NCI-H226 (cell line): ENCODE data around the gene BACH2.
"Not testable (repeated sequence)": the region's sequence is repeated elsewhere in the genome, so short reads cannot be mapped to it uniquely, and the experiment has no call there.

Experiments used
- DNase-seq: peaks from one replicate; pipeline ENCODE4 v3.0.0-alpha.2; 2015

Gene BACH2

GRCh38 chr6:90055924-90056323 lies 240.7 kb downstream of the BACH2 start:
- DNase-seq: not testable (repeated sequence)

GRCh38 chr6:90054193-90054592 lies 242.4 kb downstream of the BACH2 start:
- DNase-seq: not testable (repeated sequence)

GRCh38 chr6:90053614-90054013 lies 243.0 kb downstream of the BACH2 start:
- no peak for DNase-seq

DNA sequence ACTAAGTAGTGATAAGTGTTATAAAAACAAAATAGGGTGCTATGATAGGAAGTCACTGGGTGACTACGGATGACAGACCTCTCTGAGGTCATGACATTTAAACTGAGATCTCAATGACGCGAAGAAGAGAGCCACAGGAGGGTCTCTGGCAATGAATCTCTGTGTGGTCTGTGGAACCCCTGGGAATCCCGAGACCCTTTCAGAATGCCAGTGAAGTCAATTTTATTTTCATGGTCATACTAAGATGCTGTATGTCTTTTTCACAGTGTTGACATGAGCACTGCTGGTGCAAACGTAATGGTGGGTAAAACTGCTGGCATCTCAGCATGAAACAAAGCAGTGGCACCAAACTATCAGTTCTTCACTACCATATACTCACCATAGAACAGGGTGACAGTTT lies 247.3 kb downstream of the BACH2 start:
- DNase-seq: no peak

GRCh38 chr6:90048206-90048967 lies 248.3 kb downstream of the BACH2 start:
- no peak for DNase-seq

DNA sequence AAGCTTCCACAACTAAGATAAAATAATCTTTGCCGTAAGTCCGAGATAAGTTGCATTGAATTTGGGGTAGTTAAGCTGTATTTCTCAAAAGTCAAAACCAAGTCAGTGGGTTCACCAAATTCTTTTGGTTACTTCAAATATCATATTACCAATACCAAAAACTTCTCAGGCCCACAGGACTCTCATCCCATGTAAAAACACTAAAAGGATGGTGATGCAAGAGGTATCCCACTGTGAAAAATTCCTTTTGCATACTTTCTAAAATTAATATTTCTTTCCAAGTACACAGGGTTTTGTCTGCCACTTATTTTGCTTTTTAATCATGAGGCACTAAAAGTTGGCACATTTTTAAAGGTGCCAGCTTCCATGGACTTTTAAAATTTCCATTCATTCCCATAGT lies 251.1 kb downstream of the BACH2 start:
- DNase-seq: no peak

- peak; percentile 72 for DNase-seq
Measured at GRCh38 chr6:90044833-90045381, 251.7 kb downstream of the BACH2 start.

DNA sequence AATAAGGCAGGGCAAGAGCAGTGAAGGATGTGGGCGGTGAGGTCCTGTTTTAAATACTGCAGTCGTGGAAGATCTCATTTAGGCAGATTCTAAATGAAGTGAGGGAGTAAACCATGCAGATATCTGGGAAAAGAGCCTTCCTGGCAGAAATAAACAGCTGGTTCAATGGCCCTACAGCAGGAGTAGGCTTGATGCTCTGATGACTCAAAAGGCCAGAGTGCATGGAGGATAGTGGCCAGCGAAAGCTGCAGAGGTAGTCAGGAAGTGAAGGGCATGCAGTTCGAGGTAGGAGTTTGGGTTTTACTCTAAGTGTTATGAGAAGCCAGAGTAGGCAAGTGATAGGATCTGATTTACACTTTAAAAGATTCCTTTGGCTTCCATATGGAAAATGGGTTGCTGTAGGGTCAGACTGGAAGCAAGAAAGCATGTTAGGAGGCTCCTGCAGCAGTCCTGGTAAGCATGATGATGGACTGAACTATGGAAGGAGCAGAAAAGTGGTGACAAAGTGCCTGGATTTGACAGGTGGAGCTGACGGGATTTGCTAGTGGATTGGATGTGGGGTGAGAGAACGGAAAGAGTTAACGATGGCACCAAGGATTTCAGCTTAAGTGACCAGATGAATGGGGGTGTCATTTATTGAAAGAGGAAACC lies 252.3 kb downstream of the BACH2 start:
- peak; percentile 57 for DNase-seq

DNA sequence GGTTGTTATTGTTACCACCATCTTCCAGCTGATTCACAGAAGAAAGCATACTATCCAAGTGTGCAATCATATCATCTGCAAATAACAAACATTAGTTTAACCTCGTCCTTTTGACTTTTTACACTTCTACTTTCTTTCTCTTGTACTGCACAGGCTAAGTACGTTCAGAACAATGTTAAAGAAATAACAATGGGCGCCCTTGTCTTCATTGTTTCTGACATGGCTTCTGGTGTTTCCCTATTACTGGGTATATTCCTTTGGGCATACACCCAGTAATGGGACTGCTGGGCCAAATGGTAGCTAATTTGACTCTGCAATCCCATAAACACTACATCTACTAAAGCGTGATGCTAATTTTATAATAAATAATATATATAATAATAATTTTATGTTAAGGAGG lies 255.7 kb downstream of the BACH2 start:
- DNase-seq: no peak

DNA sequence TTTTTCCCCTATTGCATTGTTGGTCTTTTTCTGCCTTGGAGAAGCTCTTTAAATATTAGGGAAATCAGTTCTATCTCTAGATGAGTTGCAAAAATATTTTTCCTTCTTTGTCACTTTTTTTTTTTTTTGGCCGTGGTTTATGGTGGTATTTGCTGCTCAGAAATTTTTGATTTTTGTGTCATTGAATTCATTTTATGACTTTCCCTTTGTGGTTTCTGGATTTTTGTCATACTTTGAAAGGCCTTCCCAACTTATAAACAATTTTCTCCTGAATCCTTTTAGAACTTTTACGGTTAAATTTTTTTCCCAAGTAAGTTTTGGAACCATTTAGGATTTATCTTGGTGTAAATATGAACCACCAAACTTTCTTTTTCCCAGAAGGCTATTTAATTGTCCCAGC lies 256.7 kb downstream of the BACH2 start:
- no peak for DNase-seq

- no peak for DNase-seq
Measured at GRCh38 chr6:90038961-90039653, 257.5 kb downstream of the BACH2 start.

GRCh38 chr6:90036963-90037362 lies 259.7 kb downstream of the BACH2 start:
- no peak for DNase-seq

DNA sequence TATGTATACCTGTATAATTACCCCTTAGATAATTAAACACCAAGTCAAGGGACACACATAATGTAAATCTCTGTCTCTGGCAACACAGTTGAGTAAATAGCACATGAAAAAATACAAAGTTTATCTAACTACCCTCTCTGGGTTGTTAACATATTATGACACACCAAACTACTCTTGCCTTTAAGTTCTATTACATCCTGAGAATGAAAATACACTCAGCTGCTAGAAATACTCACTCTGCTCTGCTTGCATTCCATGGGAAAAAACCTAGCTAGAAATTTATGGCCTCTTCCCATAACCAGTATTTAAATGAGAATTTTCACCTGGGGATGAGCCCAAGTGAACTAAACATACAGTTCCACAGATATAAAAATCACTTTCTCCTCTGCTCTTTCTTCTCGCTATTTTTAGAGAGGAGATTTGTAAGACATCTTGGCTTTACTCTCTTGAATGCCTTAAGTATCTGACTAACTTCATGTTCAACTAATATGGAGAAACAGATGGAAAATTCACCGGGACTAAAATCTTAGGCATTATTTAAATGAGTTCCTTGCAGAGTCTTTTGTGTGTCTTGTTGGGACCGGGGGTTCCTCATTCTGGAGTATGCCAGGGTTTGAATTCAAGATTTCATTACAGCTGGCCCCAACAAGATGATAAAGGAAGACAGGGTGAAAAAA lies 261.5 kb downstream of the BACH2 start:
- DNase-seq: no peak

GRCh38 chr6:90033746-90034271 lies 262.8 kb downstream of the BACH2 start:
- no peak for DNase-seq

DNA sequence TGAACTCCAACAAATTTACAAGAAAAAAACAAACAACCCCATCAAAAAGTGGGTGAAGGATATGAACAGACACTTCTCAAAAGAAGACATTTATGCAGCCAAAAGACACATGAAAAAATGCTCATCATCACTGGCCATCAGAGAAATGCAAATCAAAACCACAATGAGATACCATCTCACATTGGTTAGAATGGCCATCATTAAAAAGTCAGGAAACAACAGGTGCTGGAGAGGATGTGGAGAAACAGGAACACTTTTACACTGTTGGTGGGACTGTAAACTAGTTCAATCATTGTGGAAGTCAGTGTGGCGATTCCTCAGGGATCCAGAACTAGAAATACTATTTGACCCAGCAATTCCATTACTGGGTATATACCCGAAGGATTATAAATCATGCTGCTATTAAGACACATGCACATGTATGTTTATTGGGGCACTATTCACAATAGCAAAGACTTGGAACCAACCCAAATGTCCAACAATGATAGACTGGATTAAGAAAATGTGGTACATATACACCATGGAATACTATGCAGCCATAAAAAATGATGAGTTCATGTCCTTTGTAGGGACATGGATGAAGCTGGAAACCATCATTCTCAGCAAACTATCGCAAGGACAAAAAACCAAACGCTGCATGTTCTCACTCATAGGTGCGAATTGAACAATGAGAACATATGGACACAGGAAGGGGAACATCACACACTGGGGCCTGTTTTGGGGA lies 264.0 kb downstream of the BACH2 start:
- not testable (repeated sequence) for DNase-seq

GRCh38 chr6:90028995-90029635 lies 267.5 kb downstream of the BACH2 start:
- DNase-seq: no peak

GRCh38 chr6:90028066-90028778 lies 268.4 kb downstream of the BACH2 start:
- DNase-seq: no peak

GRCh38 chr6:90026216-90026615 lies 270.4 kb downstream of the BACH2 start:
- no peak for DNase-seq

- DNase-seq: peak; percentile 83
Measured at GRCh38 chr6:90025523-90026061, 271.1 kb downstream of the BACH2 start.

DNA sequence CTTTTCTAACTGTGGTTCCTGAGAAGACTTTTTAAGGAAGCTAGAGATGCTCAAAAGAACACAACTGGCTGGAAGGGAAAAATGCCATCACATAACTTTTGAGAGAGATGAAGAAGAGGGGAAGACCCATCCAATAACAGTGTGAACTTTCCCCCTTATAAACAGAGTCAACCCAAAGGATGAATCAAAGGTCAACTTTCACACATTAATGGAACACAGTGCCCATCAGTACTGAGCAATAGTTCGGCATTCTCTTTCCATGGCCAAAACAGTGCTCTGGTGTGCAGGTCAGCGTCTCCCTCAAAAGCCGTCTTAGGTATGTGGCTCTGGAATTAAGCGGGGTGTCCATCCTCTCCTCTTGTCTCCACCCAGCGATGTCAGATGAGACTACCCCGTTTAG lies 272.0 kb downstream of the BACH2 start:
- no peak for DNase-seq

DNA sequence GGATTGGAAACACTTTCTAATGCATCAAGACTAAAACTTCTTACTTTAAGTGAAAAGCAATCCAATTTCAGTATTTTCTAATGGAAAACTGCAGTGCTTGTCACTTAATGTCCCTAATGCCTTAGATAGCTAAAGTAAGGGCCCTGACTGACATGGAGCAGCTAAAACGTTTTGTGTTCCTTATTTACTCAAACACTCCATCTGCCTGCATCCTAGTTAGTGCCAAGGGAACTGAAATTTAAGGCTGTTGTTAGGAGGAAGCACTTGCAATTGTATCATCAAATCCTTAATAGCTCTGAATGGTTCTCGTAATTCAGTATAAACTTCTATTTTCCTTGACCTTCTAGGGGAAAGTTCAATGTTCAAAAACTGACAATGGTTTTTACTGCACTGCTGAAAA lies 274.9 kb downstream of the BACH2 start:
- DNase-seq: no peak
